GM12878 (cell line): Measurements from ENCODE around the gene SEPTIN1.

Experiments used
- GABPA ChIP-seq: IDR thresholded peaks from 2 replicates; pipeline ENCODE4 v1.6.1; 2014; ENCODE audit warnings: antibody characterized with exemption, low read depth, mild to moderate bottlenecking, inconsistent platforms
- JUND ChIP-seq: IDR thresholded peaks from 2 replicates; pipeline ENCODE4 v1.6.1; 2012; ENCODE audit warnings: low read depth, mild to moderate bottlenecking, low read length, improper control_type of control experiment, moderate library complexity
- POLR2A ChIP-seq: IDR thresholded peaks from 2 replicates; pipeline ENCODE4 v1.6.1; 2011; ENCODE audit warnings: low read depth, mild to moderate bottlenecking, low read length
- RCOR1 ChIP-seq: conservative IDR thresholded peaks from 2 replicates; pipeline ENCODE4 v1.6.1; 2012; ENCODE audit warnings: low read depth, low read length, improper control_type of control experiment
- TF ChIP-seq, protein P1 (sequence below), 3 experiments: IDR thresholded peaks in 2 of 3; conservative IDR thresholded peaks in 1 of 3; 2 replicates each; pipeline ENCODE4 v1.5.1; 2011; ENCODE audit warnings: low read depth in 3 of 3, low read length in 3 of 3, mild to moderate bottlenecking in 3 of 3, control low read depth in 2 of 3, moderate library complexity in 2 of 3, inconsistent platforms in 1 of 3, mixed read lengths in 1 of 3; ENCODE audit not compliant: control insufficient read depth in 2 of 3, insufficient read depth in 1 of 3; ENCODE audit errors: extremely low read depth in 1 of 3

DNA sequence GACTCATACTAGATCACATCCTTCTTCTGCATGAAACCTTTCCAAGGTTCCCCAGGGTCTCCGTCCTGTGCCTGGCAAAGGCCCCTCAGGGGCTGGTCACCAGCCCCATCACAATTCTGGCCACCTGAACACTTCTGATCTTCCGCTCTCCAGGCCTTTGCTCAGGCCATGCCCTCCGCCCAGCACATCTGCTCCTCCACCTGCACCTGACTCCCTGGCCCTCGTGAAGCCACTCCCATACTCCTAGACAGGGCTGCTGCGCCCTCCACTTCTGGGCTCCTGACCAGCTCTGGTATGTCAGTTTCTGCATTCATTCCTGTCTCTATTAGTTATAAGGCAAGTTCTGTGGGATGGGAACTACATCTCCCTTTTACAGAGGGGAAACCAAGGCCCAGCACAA is 9.6 kb downstream of the SEPTIN1 start:
- TF ChIP-seq POLR2A, result no peak
- TF ChIP-seq GABPA, result no peak
- TF ChIP-seq, protein P1, sequence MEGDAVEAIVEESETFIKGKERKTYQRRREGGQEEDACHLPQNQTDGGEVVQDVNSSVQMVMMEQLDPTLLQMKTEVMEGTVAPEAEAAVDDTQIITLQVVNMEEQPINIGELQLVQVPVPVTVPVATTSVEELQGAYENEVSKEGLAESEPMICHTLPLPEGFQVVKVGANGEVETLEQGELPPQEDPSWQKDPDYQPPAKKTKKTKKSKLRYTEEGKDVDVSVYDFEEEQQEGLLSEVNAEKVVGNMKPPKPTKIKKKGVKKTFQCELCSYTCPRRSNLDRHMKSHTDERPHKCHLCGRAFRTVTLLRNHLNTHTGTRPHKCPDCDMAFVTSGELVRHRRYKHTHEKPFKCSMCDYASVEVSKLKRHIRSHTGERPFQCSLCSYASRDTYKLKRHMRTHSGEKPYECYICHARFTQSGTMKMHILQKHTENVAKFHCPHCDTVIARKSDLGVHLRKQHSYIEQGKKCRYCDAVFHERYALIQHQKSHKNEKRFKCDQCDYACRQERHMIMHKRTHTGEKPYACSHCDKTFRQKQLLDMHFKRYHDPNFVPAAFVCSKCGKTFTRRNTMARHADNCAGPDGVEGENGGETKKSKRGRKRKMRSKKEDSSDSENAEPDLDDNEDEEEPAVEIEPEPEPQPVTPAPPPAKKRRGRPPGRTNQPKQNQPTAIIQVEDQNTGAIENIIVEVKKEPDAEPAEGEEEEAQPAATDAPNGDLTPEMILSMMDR (IDR thresholded peaks at IDR 0.05 in 2 of 3, conservative IDR thresholded peaks at IDR 0.05 in 1 of 3; ENCODE audit: control insufficient read depth in 2 of 3, extremely low read depth in 1 of 3, insufficient read depth in 1 of 3, low read depth in 3 of 3, low read length in 3 of 3), result no peak
- TF ChIP-seq JUND, result no peak
- TF ChIP-seq RCOR1, result no peak
